OCI-LY3 (cell line): ENCODE data around the gene ZNF432.

ENCODE experiments used
- CTCF ChIP-seq: fragments of 200-600, 300-600 bp; sonication (generic); IDR thresholded peaks from 2 replicates; pipeline ENCODE4 v1.5.1; 2014; ENCODE audit warnings: antibody characterized with exemption, low read length, low read depth
- EZH2phosphoT487 ChIP-seq: fragments of 200-600 bp; shearing (Covaris generic); IDR thresholded peaks from 2 replicates; pipeline ENCODE4 v1.6.1; 2018; ENCODE audit warnings: antibody characterized with exemption, mixed run types, low read depth

- TF ChIP-seq CTCF (no peak), EZH2phosphoT487 (no peak)
Measured at GRCh38 chr19:52028027-52028779, 20.4 kb downstream of the ZNF432 start, which contains the start of gene ZNF614.
